Panc1 (cell line): ENCODE data around the gene SLC25A29. TPM values are rescaled to one million over a fixed set of nuclear protein-coding genes. Genes with fewer than 3 reads are reported as not detected.

Source experiments
- ATAC-seq: fragments of 200-7000 bp; cut with Tn5 transposase; 2 replicates; pipeline ENCODE4 v1.9.1; 2020; ENCODE audit warnings: mild to moderate bottlenecking, moderate library complexity
- BruUV-seq: library from RNA; stranded (reverse); fragments of 400-500 nt; replicated peaks from 2 replicates; lab custom pipeline; 2021; lab: Mats Ljungman, UMichigan
- CTCF ChIA-PET: fragments of 300-600 bp; sonication (Branson Sonifier 250); formaldehyde crosslinking; loops from one replicate; lab custom pipeline; 2022; ENCODE audit warnings: antibody characterized with exemption; lab: Charles Lee
- POLR2A ChIA-PET: fragments of 300-600 bp; sonication (Branson Sonifier 250); formaldehyde crosslinking; loops from one replicate; lab custom pipeline; 2022; ENCODE audit warnings: antibody characterized with exemption; lab: Charles Lee
- DNase-seq: peaks from one replicate; pipeline ENCODE4 v3.0.0-alpha.2; 2010; ENCODE audit warnings: low read depth, low spot score
- H3K27ac ChIP-seq: 2 replicates; pipeline ENCODE4 v1.5.1; 2011; ENCODE audit warnings: mild to moderate bottlenecking, low read length, inconsistent platforms
- H3K27me3 ChIP-seq: fragments of 200-500 bp; sonication (Bioruptor generic); 2 replicates; pipeline ENCODE4 v1.6.0; 2014; ENCODE audit warnings: low read length, inconsistent platforms; ENCODE audit not compliant: control insufficient read depth, insufficient read depth
- H3K36me3 ChIP-seq: fragments of 200-500 bp; sonication (Bioruptor generic); 2 replicates; pipeline ENCODE4 v1.5.1; 2014; ENCODE audit warnings: inconsistent platforms, mild to moderate bottlenecking, low read length, moderate library complexity; ENCODE audit not compliant: control insufficient read depth, insufficient read depth
- H3K4me1 ChIP-seq: 2 replicates; pipeline ENCODE4 v1.5.1; 2011; ENCODE audit warnings: inconsistent platforms, mild to moderate bottlenecking, low read length, moderate library complexity; ENCODE audit not compliant: control insufficient read depth, insufficient read depth
- H3K4me3 ChIP-seq, 2 experiments: 2 replicates each; pipeline ENCODE4 v1.5.1; 2011 to 2012; ENCODE audit warnings: low read depth in 2 of 2, low read length in 2 of 2, mild to moderate bottlenecking in 2 of 2, inconsistent platforms in 1 of 2, moderate library complexity in 1 of 2
- H3K9me3 ChIP-seq: fragments of 200-500 bp; sonication (Bioruptor generic); 2 replicates; pipeline ENCODE4 v1.5.1; 2014; ENCODE audit warnings: low read depth, mild to moderate bottlenecking, inconsistent platforms, low read length, moderate library complexity; ENCODE audit not compliant: control insufficient read depth, insufficient read depth
- CTCF ChIP-seq: fragments of 450-650 bp; IDR thresholded peaks from 2 replicates; pipeline ENCODE4 v1.5.1; 2017; ENCODE audit warnings: mild to moderate bottlenecking
- POLR2AphosphoS5 ChIP-seq: IDR thresholded peaks from 2 replicates; pipeline ENCODE4 v1.6.1; 2012; ENCODE audit warnings: mild to moderate bottlenecking, low read depth, low read length, moderate library complexity
- SIN3A ChIP-seq: IDR thresholded peaks from 2 replicates; pipeline ENCODE4 v1.6.1; 2012; ENCODE audit warnings: low read depth, mild to moderate bottlenecking, low read length, moderate library complexity, borderline replicate concordance; ENCODE audit not compliant: insufficient read depth
- TCF7L2 ChIP-seq: IDR thresholded peaks from 2 replicates; pipeline ENCODE4 v1.6.1; 2011; ENCODE audit warnings: mild to moderate bottlenecking, low read depth, low read length, inconsistent platforms
- in situ Hi-C: cut with HindIII; loops from 2 replicates; pipeline ENCODE4 v1.10.0; 2016; ENCODE audit warnings: low sequenced_read_pairs, low pct_unique_long_range_greater_than_20kb
- intact Hi-C: fragments of 100-400 bp; cut with micrococcal nuclease; formaldehyde crosslinking; loops from one replicate; pipeline ENCODE4 v1.10.0; 2022; ENCODE audit not compliant: unreplicated experiment
- total RNA-seq: library from RNA; stranded (reverse); gene quantifications from one replicate; pipeline ENCODE4 v1.2.1, GENCODE V29; 2021; ENCODE audit not compliant: unreplicated experiment
- TF ChIP-seq, protein P1 (sequence below), 2 experiments: IDR thresholded peaks; 2 replicates each; pipeline ENCODE4 v1.6.1; 2011 to 2012; ENCODE audit warnings: low read depth in 2 of 2, control low read depth in 1 of 2, low read length in 1 of 2, mild to moderate bottlenecking in 1 of 2, moderate library complexity in 1 of 2; ENCODE audit not compliant: insufficient read depth in 1 of 2

The SLC25A29 gene
- total RNA-seq, 1 experiment from 2014 or later = 33.6 TPM

DNA sequence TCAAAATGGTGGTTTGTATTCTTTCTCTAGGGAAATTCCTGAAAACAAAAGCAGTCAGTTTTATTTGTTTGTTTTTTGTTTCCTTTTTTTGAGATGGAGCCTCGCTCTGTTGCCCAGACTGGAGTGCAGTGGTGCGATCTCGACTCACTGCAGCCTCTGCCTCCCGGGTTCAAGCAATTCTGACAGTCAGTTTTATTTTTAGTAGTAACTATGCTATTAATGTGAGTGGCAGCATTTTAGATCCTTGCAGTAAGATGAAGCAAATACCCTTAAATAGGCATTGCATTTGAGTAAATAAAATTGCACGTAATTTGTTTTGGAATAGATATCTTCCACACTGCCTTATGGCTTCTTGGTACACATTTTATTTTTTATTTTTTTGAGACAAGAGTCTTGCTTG, 43.7 kb downstream of the SLC25A29 start:
- Histone ChIP-seq H3K36me3 (no peaks in the 10 kb centered on the region; the same call in 1 of the 2 replicates), H3K9me3 (no peaks in the 10 kb centered on the region), H3K27ac (no peak overlapping the region), H3K4me1 (no peaks in the 10 kb centered on the region; the same call in 1 of the 2 replicates), H3K27me3 (no peaks in the 10 kb centered on the region), H3K4me3 (no peak overlapping the region)
- intact Hi-C loops (no loop called here), in situ Hi-C loops (no loop called here)
- no peak for ATAC-seq
- TF ChIP-seq POLR2AphosphoS5 (no peak), TCF7L2 (no peak), SIN3A (no peak), CTCF (no peak)
- TF ChIP-seq, protein P1, sequence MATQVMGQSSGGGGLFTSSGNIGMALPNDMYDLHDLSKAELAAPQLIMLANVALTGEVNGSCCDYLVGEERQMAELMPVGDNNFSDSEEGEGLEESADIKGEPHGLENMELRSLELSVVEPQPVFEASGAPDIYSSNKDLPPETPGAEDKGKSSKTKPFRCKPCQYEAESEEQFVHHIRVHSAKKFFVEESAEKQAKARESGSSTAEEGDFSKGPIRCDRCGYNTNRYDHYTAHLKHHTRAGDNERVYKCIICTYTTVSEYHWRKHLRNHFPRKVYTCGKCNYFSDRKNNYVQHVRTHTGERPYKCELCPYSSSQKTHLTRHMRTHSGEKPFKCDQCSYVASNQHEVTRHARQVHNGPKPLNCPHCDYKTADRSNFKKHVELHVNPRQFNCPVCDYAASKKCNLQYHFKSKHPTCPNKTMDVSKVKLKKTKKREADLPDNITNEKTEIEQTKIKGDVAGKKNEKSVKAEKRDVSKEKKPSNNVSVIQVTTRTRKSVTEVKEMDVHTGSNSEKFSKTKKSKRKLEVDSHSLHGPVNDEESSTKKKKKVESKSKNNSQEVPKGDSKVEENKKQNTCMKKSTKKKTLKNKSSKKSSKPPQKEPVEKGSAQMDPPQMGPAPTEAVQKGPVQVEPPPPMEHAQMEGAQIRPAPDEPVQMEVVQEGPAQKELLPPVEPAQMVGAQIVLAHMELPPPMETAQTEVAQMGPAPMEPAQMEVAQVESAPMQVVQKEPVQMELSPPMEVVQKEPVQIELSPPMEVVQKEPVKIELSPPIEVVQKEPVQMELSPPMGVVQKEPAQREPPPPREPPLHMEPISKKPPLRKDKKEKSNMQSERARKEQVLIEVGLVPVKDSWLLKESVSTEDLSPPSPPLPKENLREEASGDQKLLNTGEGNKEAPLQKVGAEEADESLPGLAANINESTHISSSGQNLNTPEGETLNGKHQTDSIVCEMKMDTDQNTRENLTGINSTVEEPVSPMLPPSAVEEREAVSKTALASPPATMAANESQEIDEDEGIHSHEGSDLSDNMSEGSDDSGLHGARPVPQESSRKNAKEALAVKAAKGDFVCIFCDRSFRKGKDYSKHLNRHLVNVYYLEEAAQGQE (IDR thresholded peaks at IDR 0.05; ENCODE audit: insufficient read depth in 1 of 2, low read depth in 2 of 2, low read length in 1 of 2) = no peak
- CTCF ChIA-PET = interaction anchor here (0.6 kb wide), 2 partner anchors 39 to 40 kb away, joined by 3 to 6 read pairs; no protein-coding TSS in a partner anchor
- TSS peak; percentile 26 for BruUV-seq
- DNase-seq = no peak
- POLR2A ChIA-PET = no interaction called here

DNA sequence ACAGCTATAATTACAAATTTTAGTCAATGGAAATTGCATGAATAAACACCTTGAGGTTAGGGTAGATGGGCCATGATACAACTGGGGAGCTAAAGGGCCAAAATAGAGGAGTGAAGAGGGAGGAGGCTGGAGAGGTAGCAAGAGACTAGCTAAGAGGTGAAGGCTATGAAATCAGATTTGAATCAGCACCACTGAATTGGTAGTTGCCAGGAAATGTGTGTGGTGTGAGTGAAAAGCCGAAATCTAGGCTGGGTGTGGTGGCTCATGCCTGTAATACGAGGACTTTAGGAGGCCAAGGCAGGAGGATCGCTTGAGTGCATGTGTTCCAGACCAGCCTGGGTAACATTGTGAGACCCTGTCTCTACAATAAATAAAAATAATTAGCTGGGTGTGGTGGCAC, 44.6 kb downstream of the SLC25A29 start:
- H3K4me3 ChIP-seq = no peak overlapping the region
- no peaks in the 10 kb centered on the region for H3K9me3 ChIP-seq
- H3K4me1 ChIP-seq = no peaks in the 10 kb centered on the region; the same call in 1 of the 2 replicates
- ChIA-PET CTCF (no interaction called here), POLR2A (no interaction called here)
- H3K27me3 ChIP-seq = no peaks in the 10 kb centered on the region
- intact Hi-C loops (no loop called here), in situ Hi-C loops (no loop called here)
- no peaks in the 10 kb centered on the region; the same call in 1 of the 2 replicates for H3K36me3 ChIP-seq
- no TSS peak for BruUV-seq
- no peak overlapping the region for H3K27ac ChIP-seq
- no peak for ATAC-seq
- DNase-seq = no peak
- TF ChIP-seq, protein P1 (IDR thresholded peaks at IDR 0.05; ENCODE audit: insufficient read depth in 1 of 2, low read depth in 2 of 2, low read length in 1 of 2) = no peak
- no peak for TF ChIP-seq POLR2AphosphoS5
- TF ChIP-seq CTCF = no peak
- TF ChIP-seq SIN3A = no peak
- TF ChIP-seq TCF7L2 = no peak
